Measurements from ENCODE around the gene CCL28.
A peak's percentile ranks its signal among the peaks of the same experiment; 100 is the strongest.
"Not testable (repeated sequence)": the region's sequence is repeated elsewhere in the genome, so short reads cannot be mapped to it uniquely, and the experiment has no call there.

CCL28 gene, protein sequence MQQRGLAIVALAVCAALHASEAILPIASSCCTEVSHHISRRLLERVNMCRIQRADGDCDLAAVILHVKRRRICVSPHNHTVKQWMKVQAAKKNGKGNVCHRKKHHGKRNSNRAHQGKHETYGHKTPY

DNA sequence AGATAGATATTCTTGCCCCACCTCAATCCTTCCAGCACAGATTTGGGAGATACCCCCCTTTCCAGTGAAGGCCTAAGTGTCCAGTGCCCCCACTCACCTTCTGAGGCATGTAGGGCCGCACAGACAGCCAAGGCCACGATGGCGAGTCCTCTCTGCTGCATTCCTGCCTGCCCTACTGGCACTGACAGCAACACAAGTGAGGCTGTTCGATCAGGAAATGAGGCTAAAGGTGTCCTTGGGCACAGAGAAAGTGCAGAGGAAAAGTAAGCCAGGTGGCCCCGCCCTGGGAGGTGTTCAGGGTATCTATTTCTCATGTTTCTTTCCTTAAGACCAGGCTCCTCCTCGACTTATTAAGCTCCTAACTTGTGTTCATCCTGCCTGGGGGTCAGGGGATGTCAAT, at the start of gene CCL28:
Gene CCL28 (minus strand): TSS at position 236 of the 400 bp plus-strand sequence. CDS start 75 bp downstream, at position 161.
- no peak for DNase-seq

DNA sequence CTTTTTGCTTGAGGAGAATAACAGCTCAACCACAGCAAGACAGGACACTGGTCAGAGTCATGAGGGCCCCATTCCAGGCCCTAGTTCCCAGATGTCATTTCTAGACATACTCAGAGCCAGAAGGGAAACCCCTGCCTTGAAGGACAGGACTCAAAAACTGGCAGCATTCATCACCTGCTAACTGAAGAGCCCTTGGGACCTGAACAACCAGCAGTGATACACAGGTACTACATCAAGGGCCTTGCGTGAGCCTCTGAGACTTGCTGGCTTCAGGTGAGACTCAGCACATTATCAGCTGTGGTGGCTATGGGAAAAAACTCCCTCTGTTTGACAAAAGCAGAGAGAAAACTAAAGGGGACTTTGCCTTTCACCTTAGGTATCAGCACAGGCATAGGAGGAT, 48.9 kb upstream of the CCL28 start:
- no peak for DNase-seq

GRCh38 chr5:43456556-43456955, 44.4 kb upstream of the CCL28 start:
- no peak for DNase-seq

GRCh38 chr5:43441575-43441974, 29.4 kb upstream of the CCL28 start:
- DNase-seq = not testable (repeated sequence)

GRCh38 chr5:43437062-43437660, 25.0 kb upstream of the CCL28 start:
- DNase-seq = no peak

DNA sequence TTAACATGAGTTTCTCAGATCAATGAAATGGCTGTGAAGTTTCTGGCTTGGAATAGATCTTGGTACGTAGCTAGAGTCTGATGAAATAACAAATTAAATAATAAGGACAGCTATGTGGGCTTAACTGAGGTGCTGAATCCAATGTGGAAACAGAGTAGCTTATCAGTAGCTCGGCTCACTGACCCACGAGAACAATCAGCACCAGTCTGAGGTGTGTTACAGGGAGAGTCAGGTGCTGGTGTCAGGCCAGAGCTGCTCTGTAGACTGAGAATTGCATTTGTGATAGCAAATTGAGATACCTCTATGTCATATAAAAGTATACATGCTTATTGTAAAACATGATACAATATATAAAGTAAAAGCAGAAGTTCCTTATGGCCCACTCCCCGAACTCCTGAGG, 21.2 kb upstream of the CCL28 start:
- DNase-seq = no peak

- DNase-seq = peak; percentile 7 to 28
Measured at GRCh38 chr5:43432486-43433375, 20.5 kb upstream of the CCL28 start.

DNA sequence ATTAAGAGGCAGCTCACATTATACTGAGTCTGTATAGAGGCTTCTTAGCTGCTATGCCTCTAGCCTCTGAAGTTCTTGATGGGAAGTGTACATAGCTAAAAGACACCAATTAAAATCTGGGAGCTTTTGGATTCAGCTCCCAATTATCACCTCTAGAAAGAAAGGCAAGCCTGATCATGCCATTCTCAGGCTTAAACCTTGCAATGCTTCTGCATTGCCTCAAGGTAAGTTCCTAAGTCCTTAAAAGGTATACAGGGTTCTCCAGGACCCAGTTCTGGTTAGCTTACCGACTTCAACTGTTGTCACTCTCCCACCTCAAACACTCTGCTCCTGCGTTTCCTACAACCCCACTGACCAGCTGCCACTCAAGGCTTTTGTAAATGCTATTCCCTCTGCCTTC, 17.5 kb upstream of the CCL28 start:
- no peak for DNase-seq

GRCh38 chr5:43429016-43429415, 16.8 kb upstream of the CCL28 start:
- no peak for DNase-seq

DNA sequence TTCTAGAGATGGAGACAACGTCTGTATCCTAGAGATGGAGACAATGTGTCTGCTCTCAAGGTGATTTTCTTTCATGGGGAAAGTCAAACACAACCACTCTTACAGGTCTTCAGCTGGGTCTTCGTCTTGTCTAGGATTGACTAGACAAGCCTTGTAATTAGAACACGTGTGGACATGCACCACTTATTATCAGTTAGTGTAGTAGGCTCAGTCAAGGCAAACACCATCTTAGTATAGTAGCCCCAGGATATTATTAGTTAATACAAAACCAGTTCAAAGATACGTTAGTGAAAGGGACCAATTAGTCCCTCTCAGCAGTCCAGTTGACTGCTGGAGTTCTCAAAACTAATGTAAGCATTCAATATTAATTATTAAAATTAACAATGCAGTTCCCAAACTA, 15.1 kb upstream of the CCL28 start:
- DNase-seq = no peak

- no peak for DNase-seq
Measured at GRCh38 chr5:43425983-43426382, 13.8 kb upstream of the CCL28 start.

- DNase-seq = not testable (repeated sequence)
Measured at GRCh38 chr5:43423086-43423485, 10.9 kb upstream of the CCL28 start.

DNA sequence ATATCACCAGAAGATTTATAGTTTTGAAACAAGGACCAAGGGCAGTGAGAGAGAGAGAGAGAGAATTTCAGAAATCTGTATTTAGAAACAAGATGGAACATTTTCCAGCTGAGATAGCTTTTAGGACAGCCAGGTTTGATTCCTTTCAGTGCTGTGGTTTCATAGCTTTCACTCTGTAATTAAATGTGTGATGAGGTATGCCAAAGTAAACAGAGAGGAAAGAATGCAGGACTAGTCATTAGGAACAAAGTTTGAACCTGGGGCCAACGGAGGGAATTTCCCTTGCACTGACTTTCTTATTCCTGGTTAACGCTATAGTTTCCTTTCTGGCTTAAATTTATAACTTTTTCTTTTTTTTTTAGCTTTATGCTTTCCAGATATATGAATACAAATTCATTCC, 10.0 kb upstream of the CCL28 start:
- DNase-seq = no peak

- no peak for DNase-seq
Measured at GRCh38 chr5:43421450-43422133, 9.4 kb upstream of the CCL28 start.

DNA sequence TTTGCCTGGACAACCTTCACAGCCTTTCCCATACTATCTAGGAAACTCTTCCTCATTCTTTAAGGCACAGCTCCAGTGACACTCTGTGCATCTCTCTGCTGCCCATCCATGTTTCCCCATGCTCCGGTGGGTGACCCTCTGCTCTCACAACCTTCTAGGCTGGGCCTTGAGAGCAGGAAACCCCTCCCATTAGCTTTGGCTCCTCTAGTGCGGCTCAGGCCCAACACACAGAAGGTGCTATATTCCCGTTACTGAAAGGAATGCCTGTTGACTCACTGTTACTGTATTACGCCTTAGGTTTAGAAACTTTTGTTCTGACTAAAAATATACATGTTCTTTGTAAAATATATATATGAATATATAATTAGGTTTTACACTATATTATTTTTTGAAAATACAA, 8.1 kb upstream of the CCL28 start:
- DNase-seq = no peak

DNA sequence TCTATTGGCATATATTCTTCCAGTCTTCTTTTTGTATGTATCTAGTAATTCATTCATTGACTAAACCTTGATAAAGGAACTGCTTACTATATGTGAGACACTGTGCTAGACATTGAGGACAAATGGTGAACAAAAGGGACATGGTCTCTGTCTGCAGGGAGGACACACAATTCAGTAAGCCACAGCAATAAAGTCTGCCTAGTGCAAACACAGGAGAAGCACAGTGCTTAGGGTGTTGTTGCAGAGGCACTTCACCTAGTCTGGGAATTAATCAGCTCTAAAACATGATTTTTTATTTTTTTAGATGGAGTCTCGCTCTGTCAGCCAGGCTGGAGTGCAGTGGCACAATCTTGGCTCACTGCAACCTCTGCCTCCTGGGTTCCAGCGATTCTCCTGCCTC, 6.4 kb upstream of the CCL28 start:
- no peak for DNase-seq

- no peak for DNase-seq
Measured at GRCh38 chr5:43416803-43417394, 4.7 kb upstream of the CCL28 start.

DNA sequence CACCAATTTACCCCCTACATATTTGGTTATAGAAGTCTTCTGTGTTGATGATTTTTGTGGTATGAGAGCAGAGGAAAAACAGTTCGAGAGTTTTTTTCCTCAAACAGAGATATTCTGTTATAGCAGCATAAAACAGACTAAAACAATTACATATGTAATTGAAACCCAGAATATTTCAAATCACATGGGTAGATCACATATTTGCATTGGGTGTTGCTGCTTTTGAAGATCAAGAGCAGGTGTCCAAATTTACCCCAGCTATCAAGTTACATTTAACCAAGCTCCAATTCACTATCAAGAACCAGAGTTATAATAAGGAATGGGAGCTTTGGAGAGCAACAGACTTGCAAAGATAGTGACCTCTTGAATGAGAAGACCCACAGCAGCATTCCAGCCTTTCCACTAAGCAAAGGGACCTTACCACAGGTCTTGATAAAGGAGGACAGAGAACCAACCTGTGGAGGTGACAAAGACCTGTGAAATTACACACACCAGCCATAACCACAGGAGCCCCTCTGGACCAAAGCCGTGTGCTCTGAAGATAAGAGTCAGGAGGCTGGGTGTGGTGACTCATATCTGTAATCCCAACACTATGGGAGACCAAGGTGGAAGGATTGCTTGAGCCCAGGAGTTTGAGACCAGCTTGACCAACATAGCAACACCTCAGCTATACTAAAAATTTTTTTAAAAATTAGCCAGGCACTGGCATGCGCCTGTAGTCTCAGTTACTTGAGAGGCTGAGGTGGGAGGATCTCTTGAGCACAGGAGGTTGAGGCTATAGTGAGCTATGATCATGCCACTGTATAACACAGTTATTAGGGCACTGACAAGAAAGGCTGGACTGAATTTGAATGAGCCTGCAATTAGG, 4.0 kb upstream of the CCL28 start:
- no peak for DNase-seq

GRCh38 chr5:43413966-43414365, 1.8 kb upstream of the CCL28 start:
- DNase-seq = no peak

- DNase-seq = no peak
Measured at GRCh38 chr5:43412644-43413043, 453 bp upstream of the CCL28 start.

DNA sequence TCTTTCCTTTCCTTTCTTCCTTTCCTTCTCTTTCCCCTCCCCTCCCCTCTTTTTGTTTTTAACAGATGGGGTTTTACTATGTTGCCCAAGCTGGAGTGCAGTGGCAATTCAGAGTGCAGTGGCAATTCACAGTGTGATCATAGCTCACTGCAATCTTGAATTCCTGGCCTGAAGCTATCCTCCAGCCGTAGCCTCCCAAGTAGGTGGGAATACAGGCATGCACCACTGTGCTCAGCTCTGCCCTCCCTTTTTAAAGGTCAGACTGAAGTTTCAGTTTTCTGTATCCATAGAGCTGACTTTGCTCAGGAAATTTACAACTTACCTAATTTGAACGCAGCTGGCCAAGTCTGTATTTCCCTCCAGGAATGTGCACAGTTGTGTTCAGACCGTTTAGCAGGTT, 696 bp downstream of the CCL28 start:
- no peak for DNase-seq

- DNase-seq = no peak
Measured at GRCh38 chr5:43410414-43410813, 1.8 kb downstream of the CCL28 start.
